GM12874 (cell line): Measurements from ENCODE around the gene CRLF1.

Experiments
- CTCF ChIP-seq: IDR thresholded peaks from 2 replicates; pipeline ENCODE4 v1.5.1; 2011; ENCODE audit warnings: low read depth, mild to moderate bottlenecking, control low read depth, low read length, moderate library complexity; ENCODE audit not compliant: insufficient read depth

CRLF1 gene

GRCh38 chr19:18606281-18607225, at the start of gene CRLF1:
Gene CRLF1 (minus strand): TSS chr19:18606799. CDS start chr19:18606656, 143 bp downstream.
- no peak for TF ChIP-seq CTCF

GRCh38 chr19:18655173-18655844, 48.7 kb upstream of the CRLF1 start:
- no peak for TF ChIP-seq CTCF

GRCh38 chr19:18654469-18654868, 47.9 kb upstream of the CRLF1 start:
- TF ChIP-seq CTCF: no peak

GRCh38 chr19:18653853-18654252, 47.3 kb upstream of the CRLF1 start:
- TF ChIP-seq CTCF: no peak

- TF ChIP-seq CTCF: no peak
Observed at GRCh38 chr19:18651733-18652132, 45.1 kb upstream of the CRLF1 start.

- TF ChIP-seq CTCF: no peak
Observed at GRCh38 chr19:18651300-18651699, 44.7 kb upstream of the CRLF1 start.

- TF ChIP-seq CTCF: no peak
Observed at GRCh38 chr19:18650468-18651041, 44.0 kb upstream of the CRLF1 start.
